GM19023 (cell line): ENCODE data around the gene CUEDC1.
"Not testable (repeated sequence)": the region's sequence is repeated elsewhere in the genome, so short reads cannot be mapped to it uniquely, and the experiment has no call there.

Experiments used
- ATAC-seq: cut with Tn5 transposase; IDR thresholded peaks from one replicate; pipeline ENCODE4 v1.9.1; 2021; ENCODE audit warnings: mild to moderate bottlenecking, moderate library complexity; ENCODE audit not compliant: unreplicated experiment

Gene CUEDC1

DNA sequence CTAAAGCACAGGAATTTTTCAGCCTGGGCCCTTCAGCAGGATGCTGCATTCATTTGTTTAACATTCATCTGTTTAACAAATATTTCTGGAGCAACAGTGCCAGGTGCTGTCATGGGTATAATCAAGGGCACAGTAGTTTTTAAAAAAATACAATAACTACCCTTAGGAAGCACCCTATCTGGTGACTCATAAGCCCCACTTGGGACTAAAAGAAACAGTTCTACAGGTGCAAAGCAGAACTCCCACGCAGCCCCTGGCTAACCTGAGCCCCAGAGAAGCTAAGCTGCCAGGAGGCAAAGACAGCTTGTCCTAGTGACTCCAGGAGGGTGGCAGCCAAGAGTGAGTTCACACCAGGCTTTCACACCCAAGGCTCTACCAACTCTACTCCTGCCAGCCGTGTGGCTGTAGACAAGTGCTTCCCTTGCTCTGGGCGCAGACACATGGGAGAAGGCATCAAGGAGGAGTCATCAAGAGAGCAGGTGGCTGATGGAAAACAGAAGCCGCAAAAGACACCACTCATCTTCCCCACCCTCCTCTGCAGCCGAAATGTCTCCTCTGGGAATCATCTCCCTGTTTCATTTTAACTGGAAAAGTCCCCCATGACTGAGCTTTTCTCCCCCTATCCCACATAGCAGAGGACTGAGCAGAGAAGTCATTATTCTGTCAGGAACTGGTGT lies 14.4 kb downstream of the CUEDC1 start:
- no peak for ATAC-seq

GRCh38 chr17:57940231-57940630 lies 15.0 kb downstream of the CUEDC1 start:
- no peak for ATAC-seq

DNA sequence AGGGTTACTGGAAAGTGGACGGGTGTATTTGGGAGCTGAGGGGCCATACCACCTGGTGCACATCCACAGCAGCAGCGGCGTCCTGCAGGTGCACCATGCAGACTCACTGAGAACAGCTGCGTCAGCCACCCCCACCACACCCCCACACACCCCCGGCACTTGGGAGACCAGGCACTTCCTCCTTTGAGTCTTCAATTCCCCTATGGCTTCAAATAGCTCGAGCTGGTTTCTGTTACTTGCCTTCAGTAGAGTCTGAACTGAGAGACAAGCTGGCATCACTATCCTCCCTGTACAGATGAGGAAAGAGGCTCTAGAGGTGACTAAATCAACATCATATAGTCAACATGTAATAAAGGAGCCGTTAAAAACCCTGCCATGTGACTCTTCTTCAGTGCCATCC lies 15.4 kb downstream of the CUEDC1 start:
- ATAC-seq, result peak; percentile 72

DNA sequence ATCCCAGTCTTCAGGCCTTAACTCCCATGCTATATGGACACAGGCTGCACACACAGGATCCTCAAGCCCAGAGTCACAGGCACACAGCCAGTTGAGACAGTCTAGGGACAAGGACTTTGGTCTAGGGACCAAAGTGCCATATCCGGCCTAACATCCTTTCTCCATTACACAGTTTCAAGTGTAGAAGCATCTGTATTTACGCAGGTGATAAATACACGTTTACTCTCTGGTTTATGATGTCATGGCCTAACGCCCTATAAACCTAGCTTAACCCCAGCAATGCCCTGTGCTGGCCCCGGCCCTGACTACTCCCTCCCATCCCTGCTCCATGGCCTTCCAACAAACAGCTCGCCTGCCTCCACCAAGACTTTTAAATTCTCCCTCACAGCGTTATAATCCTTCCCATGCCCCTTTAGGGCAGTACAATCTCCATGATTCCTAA lies 17.1 kb downstream of the CUEDC1 start:
- ATAC-seq, result no peak

- ATAC-seq, result no peak
Measured at GRCh38 chr17:57937492-57937891, 17.7 kb downstream of the CUEDC1 start.

- no peak for ATAC-seq
Measured at GRCh38 chr17:57935833-57936807, 19.1 kb downstream of the CUEDC1 start.

DNA sequence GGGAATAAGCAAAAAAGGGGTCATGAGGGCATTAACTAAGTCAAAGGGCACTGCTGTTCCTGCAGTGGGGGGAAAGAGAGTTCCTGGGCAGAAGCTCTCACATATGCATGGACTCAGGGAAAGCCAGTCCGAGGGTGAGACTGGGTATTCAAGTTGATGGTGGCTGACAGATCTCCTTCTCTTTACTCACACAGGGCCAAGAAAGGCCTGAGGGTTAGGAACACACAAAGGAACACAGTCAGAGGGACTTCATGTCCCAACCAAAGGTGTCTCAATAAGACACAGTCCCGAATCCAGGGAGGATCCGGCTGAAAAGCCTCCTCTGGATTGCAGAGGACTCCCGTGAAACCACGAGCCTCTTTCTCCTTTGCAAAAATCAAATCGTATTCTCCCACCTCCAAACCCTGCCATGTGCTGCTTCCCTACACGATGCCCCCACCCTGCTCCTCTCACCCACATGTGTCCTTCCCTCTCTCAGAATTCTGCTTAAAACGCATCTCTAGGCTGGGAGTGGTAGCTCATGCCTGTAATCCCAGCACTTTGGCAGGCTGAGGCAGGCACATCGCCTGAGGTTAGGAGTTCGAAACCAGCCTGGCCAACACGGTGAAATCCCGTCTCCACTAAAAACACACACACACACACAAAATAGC lies 23.6 kb downstream of the CUEDC1 start:
- no peak for ATAC-seq

- no peak for ATAC-seq
Measured at GRCh38 chr17:57930239-57930638, 25.0 kb downstream of the CUEDC1 start.

DNA sequence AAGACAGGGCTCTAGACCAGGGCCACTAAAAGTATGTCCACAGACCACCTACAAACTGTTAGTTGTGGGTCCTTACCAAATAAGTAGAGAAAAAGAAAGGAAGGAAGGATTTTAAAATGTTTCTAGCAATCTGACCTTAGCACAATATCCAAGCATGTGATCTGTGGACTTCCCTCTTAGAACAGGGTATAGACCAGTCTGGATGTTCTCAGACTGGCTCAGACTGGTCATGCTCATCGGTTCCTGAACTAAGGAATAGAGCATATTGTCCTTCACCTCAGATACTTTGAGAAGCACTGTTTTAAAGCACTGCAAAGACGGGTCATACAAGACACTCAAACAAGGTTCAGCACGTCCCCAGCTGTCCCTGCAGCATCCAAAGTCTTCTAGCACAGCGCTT lies 25.8 kb downstream of the CUEDC1 start:
- no peak for ATAC-seq

DNA sequence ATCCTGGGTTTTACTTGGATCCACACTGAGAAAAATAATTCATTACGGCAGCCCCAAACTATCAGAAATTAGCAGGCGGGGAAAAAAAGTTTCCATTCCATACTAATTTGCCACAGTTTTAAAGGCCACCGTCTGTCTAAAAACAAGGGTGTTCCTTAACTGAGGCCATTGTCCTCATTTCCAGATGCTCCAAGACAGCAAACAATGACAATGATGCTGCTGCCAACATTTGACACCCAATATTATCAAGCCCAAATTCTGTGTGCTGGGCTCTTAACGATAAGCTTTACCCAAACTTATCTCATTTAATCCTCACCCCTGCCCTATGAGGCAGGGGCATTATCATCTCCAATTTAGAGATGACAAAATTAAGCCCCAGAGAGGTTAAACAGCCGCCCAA lies 26.3 kb downstream of the CUEDC1 start:
- ATAC-seq, result no peak

DNA sequence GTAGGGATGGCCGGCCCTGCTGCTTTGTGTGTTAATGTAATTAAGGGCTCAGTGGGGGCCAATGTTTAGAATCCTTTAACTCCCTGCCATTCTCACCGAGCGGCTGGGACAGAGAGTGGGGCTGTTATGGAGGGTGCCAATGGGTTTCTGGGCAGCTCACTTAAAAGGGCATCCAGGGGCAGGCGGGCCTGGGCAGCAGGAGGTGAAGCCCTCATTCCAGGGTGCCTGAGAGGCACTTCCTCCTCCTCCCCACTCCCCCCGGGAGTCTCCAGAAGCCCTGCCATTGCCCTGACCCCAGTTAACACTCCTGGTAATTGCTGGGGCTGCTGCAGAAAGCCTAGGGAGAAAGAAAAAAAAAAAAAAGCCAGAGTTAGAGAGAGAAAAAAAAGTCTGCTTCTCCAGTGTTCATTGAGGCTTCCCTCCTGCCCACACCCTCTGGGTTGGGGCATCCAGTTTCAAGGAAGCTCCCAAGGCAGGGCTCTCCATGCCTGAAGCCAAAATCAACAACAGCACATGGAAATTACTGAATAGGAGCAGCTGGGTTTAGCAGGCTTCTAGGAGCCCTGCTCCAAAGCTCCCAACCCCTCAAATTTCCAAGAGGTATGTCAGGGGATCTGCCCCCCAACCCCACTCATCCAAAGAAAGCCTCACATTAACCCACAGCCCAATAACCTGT lies 28.0 kb downstream of the CUEDC1 start:
- ATAC-seq, result no peak

GRCh38 chr17:57926723-57927047 lies 28.5 kb downstream of the CUEDC1 start:
- ATAC-seq, result no peak

- ATAC-seq, result no peak
Measured at GRCh38 chr17:57925361-57925990, 29.7 kb downstream of the CUEDC1 start.

GRCh38 chr17:57924677-57925076 lies 30.5 kb downstream of the CUEDC1 start:
- no peak for ATAC-seq

DNA sequence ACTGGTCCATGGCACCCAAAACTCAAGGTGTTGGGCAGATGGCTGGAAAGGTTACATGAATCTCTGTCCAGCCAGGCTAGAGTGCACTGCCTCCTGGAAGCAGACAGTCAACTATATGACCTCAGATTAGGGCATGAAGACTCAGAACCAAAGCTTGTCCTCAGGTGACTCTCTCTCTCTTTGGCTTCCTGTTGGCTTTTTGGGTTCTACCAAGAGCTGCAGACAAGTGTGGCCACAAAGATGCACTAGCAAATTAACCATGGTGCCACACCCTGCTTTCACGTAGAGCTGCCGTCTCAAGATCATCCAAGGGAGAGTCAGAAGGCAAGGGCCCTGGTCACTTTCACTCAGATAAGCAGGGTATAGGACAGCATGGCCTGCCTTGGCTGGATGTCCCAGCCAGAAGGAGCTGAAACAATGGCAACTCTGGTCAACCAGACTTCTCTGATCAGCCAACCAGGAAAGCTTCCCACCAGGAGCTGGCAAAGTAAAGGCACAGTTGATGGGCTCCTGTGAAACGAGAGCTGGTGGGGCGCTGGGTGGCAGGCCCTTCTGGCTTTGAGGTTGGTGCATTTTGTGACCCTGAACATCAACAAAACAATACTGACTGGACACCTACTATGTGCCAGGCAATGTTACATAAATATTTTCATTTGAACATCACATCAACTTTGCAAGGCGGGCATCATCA lies 31.9 kb downstream of the CUEDC1 start:
- no peak for ATAC-seq

- not testable (repeated sequence) for ATAC-seq
Measured at GRCh38 chr17:57922745-57923144, 32.5 kb downstream of the CUEDC1 start.

- no peak for ATAC-seq
Measured at GRCh38 chr17:57920916-57921703, 34.1 kb downstream of the CUEDC1 start.

DNA sequence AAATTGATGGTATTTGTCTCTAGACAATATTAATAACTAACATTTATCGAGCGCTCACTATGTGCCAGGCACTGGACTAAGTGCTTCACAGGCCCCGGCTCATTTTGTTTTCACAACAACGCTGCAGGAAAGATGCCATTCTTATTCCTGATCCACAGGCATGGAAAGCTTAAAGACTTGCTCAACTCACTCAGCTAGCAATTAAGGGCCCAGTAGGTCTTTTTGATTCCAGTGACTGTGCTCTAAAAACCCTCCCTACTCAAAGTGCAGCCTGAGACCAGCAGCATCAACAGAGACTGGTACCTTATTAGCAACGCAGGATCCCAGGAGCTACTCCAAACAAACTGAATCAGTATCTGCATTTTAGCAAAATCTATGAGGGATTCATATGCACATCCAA lies 35.3 kb downstream of the CUEDC1 start:
- no peak for ATAC-seq
